Hippocampal formation (tissue), 2 donors: ENCODE results near the gene MYL2.
"Not testable (repeated sequence)": the region's sequence is repeated elsewhere in the genome, so short reads cannot be mapped to it uniquely, and the experiment has no call there.

Experiments
- DNase-seq, 2 donors: peaks; one replicate each; lab custom pipeline; 2025; lab: John Stamatoyannopoulos, UW

The MYL2 gene

DNA sequence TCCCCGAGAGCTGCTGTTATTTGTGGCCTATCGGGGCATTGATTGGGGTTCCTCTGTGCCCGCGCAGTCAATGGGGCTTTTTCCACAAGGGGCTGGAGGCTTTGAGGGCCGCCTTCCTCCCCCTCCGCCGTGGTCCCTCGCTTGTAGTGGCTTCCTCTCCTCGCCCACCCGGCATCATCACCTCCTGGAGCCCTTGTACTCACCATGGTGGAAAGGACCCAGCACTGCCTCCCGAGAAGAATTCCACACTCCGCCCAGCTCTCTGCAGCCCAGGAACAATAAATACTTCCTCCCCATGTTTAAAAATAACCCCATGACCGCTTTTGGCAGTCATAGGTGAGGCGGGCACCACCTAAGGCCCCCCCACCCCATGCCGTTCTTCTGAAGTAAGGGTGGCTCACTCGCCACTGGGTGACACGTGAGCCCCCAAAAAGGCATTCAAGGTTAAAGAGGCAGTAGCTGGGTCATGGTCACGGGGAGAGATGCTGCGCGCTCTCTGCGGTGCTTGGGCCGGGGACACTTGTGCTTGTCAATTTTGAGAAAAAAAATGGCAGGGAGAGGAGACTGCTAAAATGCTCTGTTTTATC is at the start of gene MYL2:
Gene MYL2, minus strand, starts transcription at position 256 of the 587 bp plus-strand sequence. Its CDS starts 50 bp downstream, at position 206.
- no peak for DNase-seq

GRCh38 chr12:110966081-110966760 is 45.8 kb upstream of the MYL2 start:
- DNase-seq, result no peak

DNA sequence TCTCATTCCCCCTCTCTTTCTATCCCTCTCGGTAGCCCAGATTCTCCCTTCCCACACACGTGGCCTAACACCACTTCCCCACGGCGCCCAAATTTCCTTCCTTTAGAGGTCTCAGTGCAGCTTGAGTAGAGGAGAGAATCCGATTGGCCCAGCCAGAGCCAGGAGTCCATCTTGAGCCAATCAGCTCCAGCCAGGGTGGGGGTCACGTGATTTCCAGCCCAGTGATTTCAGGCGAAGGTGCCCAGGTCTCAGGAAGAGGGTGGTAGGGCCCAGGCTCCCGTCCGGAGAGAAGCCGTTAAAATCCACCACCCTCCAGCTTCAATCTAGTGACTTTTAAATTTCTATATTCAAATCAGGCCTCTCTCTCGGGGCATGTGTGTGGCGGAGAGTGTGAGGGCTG is 45.2 kb upstream of the MYL2 start:
- DNase-seq, result no peak

DNA sequence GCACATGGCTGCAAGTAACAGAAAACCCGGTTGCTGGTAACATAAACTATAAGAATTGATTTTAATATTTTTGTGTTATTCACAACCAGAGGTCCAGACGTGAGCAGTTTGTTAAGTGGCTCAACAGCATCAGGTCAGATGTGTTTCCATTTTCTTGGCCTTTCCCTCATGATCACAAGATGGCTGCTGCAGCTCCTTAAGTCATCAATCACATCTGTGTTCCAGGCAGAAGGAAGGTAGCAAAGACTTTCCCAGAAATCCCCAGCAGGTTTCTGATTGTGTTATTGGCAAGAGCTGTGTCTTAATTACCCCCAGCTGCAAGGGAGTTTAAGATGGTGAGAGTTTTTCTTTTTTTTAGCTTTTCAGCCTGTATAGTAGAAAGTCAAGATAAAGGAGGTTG is 40.4 kb upstream of the MYL2 start:
- no peak for DNase-seq

DNA sequence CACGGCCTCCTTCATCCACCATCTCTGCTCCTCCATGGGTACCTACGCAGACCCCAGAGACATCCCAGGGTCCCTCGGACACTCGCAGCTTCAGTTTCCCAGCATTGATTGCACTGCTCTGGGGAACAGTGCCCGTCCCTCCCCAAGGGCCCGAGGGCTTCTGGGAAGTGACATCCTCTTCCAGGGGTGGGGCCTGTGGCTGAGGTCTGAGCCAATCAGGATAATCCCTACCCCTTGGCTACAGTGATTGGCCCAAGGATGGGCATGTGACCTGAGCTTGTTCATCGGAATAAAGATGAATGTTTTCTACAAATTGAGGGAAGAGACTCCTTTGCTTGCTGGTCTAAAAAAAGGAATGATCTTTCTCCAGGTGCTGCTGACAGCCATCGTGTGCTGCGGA is 37.3 kb upstream of the MYL2 start:
- no peak for DNase-seq

DNA sequence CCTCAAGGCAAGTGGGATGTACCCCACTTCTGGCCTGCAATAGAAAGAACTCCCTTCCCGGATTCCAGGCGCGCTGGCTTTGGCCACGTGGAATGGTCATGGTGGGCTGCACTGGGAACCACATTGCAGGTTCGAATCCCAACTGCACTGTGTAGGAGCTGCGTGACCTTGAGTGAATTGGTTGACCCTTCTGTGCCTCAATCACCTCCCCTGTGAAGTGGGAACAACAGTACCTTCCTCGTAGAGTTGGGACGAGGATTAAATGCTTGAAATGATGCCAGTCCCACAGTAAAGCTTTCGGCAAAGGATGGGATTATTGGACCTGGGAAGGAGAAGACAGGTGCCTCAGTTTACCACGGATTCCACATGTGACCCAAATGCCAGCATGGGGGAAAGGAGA is 36.8 kb upstream of the MYL2 start:
- DNase-seq, result no peak

GRCh38 chr12:110950867-110951266 is 30.5 kb upstream of the MYL2 start:
- not testable (repeated sequence) for DNase-seq

- DNase-seq, result not testable (repeated sequence)
Observed at GRCh38 chr12:110950466-110950865, 30.1 kb upstream of the MYL2 start.

- no peak for DNase-seq
Observed at GRCh38 chr12:110948041-110948440, 27.7 kb upstream of the MYL2 start.

- no peak for DNase-seq
Observed at GRCh38 chr12:110943373-110943772, 23.0 kb upstream of the MYL2 start.

- DNase-seq, result no peak
Observed at GRCh38 chr12:110941391-110941790, 21.0 kb upstream of the MYL2 start.

- DNase-seq, result no peak
Observed at GRCh38 chr12:110940933-110941332, 20.6 kb upstream of the MYL2 start.

DNA sequence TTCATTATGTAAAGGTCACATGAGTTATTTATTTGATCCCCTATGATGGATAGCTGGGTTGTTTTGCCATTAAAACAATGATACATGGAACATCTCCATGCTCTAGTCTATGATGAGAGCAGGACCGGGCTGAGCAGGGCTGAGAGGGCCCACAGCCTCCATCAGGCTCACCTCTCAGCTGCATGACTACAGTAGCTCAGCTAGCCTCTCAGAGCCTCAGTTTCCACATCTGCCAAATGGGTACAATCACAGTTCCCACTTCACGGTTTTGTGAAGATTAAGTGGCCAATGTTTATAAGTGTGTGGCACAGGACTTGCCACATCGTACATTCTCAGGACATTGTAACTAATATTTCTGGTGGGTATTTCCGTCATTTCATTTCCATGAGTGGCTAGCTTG is 19.9 kb upstream of the MYL2 start:
- DNase-seq, result no peak

GRCh38 chr12:110937104-110937641 is 16.8 kb upstream of the MYL2 start:
- DNase-seq, result peak in 1 of 2 donors; percentile 9

DNA sequence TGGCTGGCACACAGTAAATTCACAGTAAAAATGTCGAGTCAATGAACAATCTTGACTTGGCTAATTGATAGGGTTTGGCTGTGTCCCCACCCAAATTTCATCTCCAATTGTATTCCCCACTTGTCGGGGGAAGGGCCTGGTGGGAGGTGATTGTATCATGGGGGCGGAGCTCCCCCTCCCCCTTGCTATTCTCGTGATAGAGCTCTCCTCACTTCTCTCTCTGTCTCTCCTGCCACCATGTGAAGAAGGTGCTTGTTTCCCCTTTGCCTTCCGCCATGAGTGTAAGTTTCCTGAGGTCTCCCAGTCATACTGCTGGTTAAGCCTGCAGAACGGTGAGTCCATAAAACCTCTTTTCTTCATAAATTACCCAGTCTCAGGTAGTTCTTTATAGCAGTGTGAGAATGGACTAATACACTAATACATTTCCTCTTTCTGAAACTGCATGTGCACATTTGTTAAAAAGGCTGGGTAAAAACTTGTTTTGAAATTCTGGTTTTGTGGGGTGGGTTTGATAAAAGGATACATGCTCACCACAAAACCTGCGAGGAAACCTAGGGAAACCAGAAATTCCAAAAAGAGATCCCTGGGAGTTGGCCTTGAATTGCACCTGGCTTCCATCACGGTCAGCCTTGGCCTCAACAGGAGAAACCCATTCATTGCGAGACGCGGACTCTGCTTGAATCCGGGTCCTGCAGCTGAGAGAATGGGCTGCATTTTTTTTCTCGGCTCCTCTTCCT is 16.2 kb upstream of the MYL2 start:
- DNase-seq, result no peak

DNA sequence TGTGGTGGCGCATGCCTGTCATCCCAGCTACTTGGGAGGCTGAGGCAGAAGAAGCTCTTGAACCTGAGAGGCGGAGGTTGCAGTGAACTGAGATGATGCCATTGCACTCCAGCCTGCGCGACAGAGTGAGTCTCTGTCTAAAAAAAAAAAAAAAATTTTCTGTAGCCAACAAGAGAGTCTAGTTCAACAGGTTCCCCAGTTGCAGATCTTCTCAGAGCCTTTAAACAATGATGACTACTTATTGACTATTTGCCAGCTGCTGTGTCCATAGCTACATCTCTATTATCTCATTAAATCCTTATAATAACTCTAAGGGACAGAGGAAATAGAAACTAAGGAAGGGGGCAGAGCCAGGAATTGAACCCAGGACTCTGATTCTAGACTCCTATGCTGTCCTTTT is 15.2 kb upstream of the MYL2 start:
- DNase-seq, result no peak

DNA sequence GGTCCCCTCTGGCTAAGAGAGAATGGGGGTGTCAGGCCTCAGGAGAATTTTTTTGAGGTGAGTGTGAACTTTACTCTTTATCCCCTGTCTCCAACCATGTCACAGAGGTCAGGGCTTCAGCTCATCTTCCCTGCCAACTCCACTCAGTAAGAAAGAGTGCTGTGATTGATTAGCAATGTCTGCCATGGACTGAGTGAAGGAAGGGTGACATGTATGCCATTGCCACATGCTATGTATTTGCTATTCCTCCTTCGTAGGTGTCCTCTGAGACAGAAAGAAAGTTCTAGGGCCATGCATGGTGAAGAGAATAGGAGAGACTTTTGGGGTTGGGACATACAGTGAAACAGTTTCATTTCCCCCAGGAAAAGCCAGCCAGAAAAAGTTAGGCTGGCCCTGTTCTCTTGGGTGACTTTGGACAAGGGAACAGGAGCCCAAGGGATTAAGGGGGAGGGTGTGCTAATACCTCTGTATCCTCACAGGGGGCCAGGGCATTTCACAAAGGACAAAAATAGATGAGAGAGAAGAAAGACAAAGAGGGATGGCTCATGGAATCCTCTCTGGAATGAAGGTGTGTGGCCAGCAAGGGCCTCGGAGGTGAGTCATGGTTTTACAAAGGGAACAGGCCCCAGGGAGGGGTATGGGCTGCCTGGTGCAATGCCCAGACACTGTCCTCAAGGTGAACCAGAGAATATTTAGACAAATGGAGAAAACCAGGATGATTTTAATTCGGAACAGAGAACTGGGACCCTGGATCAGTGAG is 13.9 kb upstream of the MYL2 start:
- DNase-seq, result no peak

GRCh38 chr12:110933326-110933974 is 13.1 kb upstream of the MYL2 start:
- DNase-seq, result no peak

GRCh38 chr12:110932046-110932445 is 11.7 kb upstream of the MYL2 start:
- no peak for DNase-seq

- DNase-seq, result no peak
Observed at GRCh38 chr12:110931315-110931728, 10.9 kb upstream of the MYL2 start.
